ENCODE measurements around the gene ARHGAP12.
"Not testable (repeated sequence)": the region's sequence is repeated elsewhere in the genome, so short reads cannot be mapped to it uniquely, and the experiment has no call there.

Gene ARHGAP12

GRCh38 chr10:31773749-31774298 is 154.8 kb downstream of the ARHGAP12 start:
- no peak overlapping the region for H3K4me3 ChIP-seq (ENCODE audit: control insufficient read depth, low read depth, low read length)

GRCh38 chr10:31771331-31771831 is 157.2 kb downstream of the ARHGAP12 start:
- no peak overlapping the region for H3K4me3 ChIP-seq (ENCODE audit: control insufficient read depth, low read depth, low read length)
- TF ChIP-seq CTCF (IDR thresholded peaks at IDR 0.05; ENCODE audit: control insufficient read depth, insufficient read depth, low read depth, low read length, missing control alignments): no peak
- no peak for DNase-seq (ENCODE audit: low read depth)

More at GRCh38 chr10:31773749-31774298, 154.8 kb downstream of the ARHGAP12 start:
- no peak for DNase-seq (ENCODE audit: low read depth)
- no peak for TF ChIP-seq CTCF (IDR thresholded peaks at IDR 0.05; ENCODE audit: control insufficient read depth, insufficient read depth, low read depth, low read length, missing control alignments)

- peak; percentile 32 for TF ChIP-seq CTCF (IDR thresholded peaks at IDR 0.05; ENCODE audit: control insufficient read depth, insufficient read depth, low read depth, low read length, missing control alignments)
- no peak overlapping the region for H3K4me3 ChIP-seq (ENCODE audit: control insufficient read depth, low read depth, low read length)
- DNase-seq (ENCODE audit: low read depth): no peak
Observed at GRCh38 chr10:31770307-31770902, 158.2 kb downstream of the ARHGAP12 start.

- H3K4me3 ChIP-seq (ENCODE audit: control insufficient read depth, low read depth, low read length): no peak overlapping the region
- TF ChIP-seq CTCF (IDR thresholded peaks at IDR 0.05; ENCODE audit: control insufficient read depth, insufficient read depth, low read depth, low read length, missing control alignments): no peak
- DNase-seq (ENCODE audit: low read depth): no peak
Observed at GRCh38 chr10:31769564-31769963, 159.1 kb downstream of the ARHGAP12 start.

- DNase-seq (ENCODE audit: low read depth); H3K4me3 ChIP-seq (ENCODE audit: control insufficient read depth, low read depth, low read length): not testable (repeated sequence)
Observed at GRCh38 chr10:31768935-31769334, 159.7 kb downstream of the ARHGAP12 start.

GRCh38 chr10:31768467-31768866 is 160.2 kb downstream of the ARHGAP12 start:
- TF ChIP-seq CTCF (IDR thresholded peaks at IDR 0.05; ENCODE audit: control insufficient read depth, insufficient read depth, low read depth, low read length, missing control alignments): no peak
- no peak for DNase-seq (ENCODE audit: low read depth)
- H3K4me3 ChIP-seq (ENCODE audit: control insufficient read depth, low read depth, low read length): no peak overlapping the region

GRCh38 chr10:31765541-31765940 is 163.1 kb downstream of the ARHGAP12 start:
- no peak for TF ChIP-seq CTCF (IDR thresholded peaks at IDR 0.05; ENCODE audit: control insufficient read depth, insufficient read depth, low read depth, low read length, missing control alignments)
- no peak for DNase-seq (ENCODE audit: low read depth)
- no peak overlapping the region for H3K4me3 ChIP-seq (ENCODE audit: control insufficient read depth, low read depth, low read length)
